ENCODE data around the gene LAPTM5.
"Not testable (repeated sequence)": the region's sequence is repeated elsewhere in the genome, so short reads cannot be mapped to it uniquely, and the experiment has no call there.

The LAPTM5 gene

GRCh38 chr1:30770150-30770549 is 12.6 kb upstream of the LAPTM5 start:
- no peak for DNase-seq (ENCODE audit: low spot score)

GRCh38 chr1:30768830-30769718 is 11.5 kb upstream of the LAPTM5 start:
- DNase-seq (ENCODE audit: low spot score) = no peak

GRCh38 chr1:30768159-30768829 is 10.7 kb upstream of the LAPTM5 start:
- DNase-seq (ENCODE audit: low spot score) = no peak

- not testable (repeated sequence) for DNase-seq (ENCODE audit: low spot score)
Observed at GRCh38 chr1:30766948-30767347, 9.4 kb upstream of the LAPTM5 start.

- DNase-seq (ENCODE audit: low spot score) = no peak
Observed at GRCh38 chr1:30765556-30766434, 8.2 kb upstream of the LAPTM5 start.

GRCh38 chr1:30764939-30765555 is 7.5 kb upstream of the LAPTM5 start:
- no peak for DNase-seq (ENCODE audit: low spot score)

- DNase-seq (ENCODE audit: low spot score) = no peak
Observed at GRCh38 chr1:30764396-30764795, 6.8 kb upstream of the LAPTM5 start.

- DNase-seq (ENCODE audit: low spot score) = no peak
Observed at GRCh38 chr1:30763651-30764248, 6.2 kb upstream of the LAPTM5 start.

- DNase-seq (ENCODE audit: low spot score) = no peak
Observed at GRCh38 chr1:30762930-30763650, 5.5 kb upstream of the LAPTM5 start.

- DNase-seq (ENCODE audit: low spot score) = no peak
Observed at GRCh38 chr1:30762152-30762929, 4.8 kb upstream of the LAPTM5 start.

GRCh38 chr1:30761381-30762151 is 4.0 kb upstream of the LAPTM5 start:
- no peak for DNase-seq (ENCODE audit: low spot score)

- DNase-seq (ENCODE audit: low spot score) = no peak
Observed at GRCh38 chr1:30760596-30761324, 3.2 kb upstream of the LAPTM5 start.

GRCh38 chr1:30759718-30760281 is 2.2 kb upstream of the LAPTM5 start:
- DNase-seq (ENCODE audit: low spot score) = no peak

- no peak for DNase-seq (ENCODE audit: low spot score)
Observed at GRCh38 chr1:30758785-30759380, 1.3 kb upstream of the LAPTM5 start.

GRCh38 chr1:30758121-30758688 is 631 bp upstream of the LAPTM5 start:
- no peak for DNase-seq (ENCODE audit: low spot score)

- peak; percentile 75 for DNase-seq (ENCODE audit: low spot score)
Observed at GRCh38 chr1:30756545-30757351, 826 bp downstream of the LAPTM5 start.

GRCh38 chr1:30756206-30756544 is 1.4 kb downstream of the LAPTM5 start:
- no peak for DNase-seq (ENCODE audit: low spot score)
